ENCODE measurements around the gene RFTN1. TPM values are rescaled to one million over a fixed set of nuclear protein-coding genes. Genes with fewer than 3 reads are reported as not detected.

Gene RFTN1
- total and polyA plus RNA-seq, 2 donors from 2014 or later: 15.3 to 34.1 TPM

DNA sequence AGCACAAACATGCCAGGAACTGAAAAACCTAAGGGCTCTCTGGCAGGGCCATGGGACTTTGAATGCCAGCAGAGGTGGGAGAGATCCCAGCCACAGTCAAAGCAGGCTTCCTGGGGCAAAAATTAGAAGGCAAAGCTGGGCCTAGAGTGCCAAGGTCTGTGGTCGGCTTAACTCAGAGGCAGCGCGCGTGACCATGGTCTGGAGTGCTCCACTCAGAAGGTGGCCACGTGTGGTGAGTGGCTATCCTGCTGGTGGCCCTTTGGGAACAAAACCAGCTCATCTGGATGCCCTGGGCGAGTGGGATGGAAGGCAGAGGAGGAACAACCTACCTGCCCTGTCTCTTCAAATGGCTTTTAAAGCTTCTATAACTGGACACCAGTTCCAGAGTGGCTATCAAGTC, 185.4 kb downstream of the RFTN1 start:
- H3K27me3 ChIP-seq (ENCODE audit: control insufficient read depth, insufficient read depth, low read length): no peaks in the 10 kb centered on the region
- H3K9me3 ChIP-seq (ENCODE audit: control insufficient read depth in 2 of 3, insufficient read depth in 1 of 3, low read length in 3 of 3): peaks cover 0 to 6% (median 2%) of the 10 kb centered on the region in 3 donors
- TF ChIP-seq, protein P1, sequence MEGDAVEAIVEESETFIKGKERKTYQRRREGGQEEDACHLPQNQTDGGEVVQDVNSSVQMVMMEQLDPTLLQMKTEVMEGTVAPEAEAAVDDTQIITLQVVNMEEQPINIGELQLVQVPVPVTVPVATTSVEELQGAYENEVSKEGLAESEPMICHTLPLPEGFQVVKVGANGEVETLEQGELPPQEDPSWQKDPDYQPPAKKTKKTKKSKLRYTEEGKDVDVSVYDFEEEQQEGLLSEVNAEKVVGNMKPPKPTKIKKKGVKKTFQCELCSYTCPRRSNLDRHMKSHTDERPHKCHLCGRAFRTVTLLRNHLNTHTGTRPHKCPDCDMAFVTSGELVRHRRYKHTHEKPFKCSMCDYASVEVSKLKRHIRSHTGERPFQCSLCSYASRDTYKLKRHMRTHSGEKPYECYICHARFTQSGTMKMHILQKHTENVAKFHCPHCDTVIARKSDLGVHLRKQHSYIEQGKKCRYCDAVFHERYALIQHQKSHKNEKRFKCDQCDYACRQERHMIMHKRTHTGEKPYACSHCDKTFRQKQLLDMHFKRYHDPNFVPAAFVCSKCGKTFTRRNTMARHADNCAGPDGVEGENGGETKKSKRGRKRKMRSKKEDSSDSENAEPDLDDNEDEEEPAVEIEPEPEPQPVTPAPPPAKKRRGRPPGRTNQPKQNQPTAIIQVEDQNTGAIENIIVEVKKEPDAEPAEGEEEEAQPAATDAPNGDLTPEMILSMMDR (IDR thresholded peaks at IDR 0.05; ENCODE audit: borderline replicate concordance, extremely low read depth, insufficient read depth): no peak
- no peak overlapping the region for H3K27ac ChIP-seq (ENCODE audit: low read depth in 2 of 2, low read length in 2 of 2)
- H3K4me1 ChIP-seq (ENCODE audit: control insufficient read depth in 2 of 3, insufficient read depth in 2 of 3, low read depth in 1 of 3, low read length in 3 of 3): peaks cover 0 to 3% (median 0%) of the 10 kb centered on the region in 3 donors
- H3K36me3 ChIP-seq (ENCODE audit: control insufficient read depth in 2 of 3, insufficient read depth in 3 of 3, low read length in 3 of 3): peaks cover 2 to 25% (median 6%) of the 10 kb centered on the region in 3 donors
- no peak overlapping the region for H3K9ac ChIP-seq (ENCODE audit: low read length in 3 of 3)
- H3K4me3 ChIP-seq (ENCODE audit: low read length in 3 of 3): no peak overlapping the region
- DNase-seq: no peak
- no peak for FAIRE-seq
- intact Hi-C loops (cut with DNase I): no loop called here

DNA sequence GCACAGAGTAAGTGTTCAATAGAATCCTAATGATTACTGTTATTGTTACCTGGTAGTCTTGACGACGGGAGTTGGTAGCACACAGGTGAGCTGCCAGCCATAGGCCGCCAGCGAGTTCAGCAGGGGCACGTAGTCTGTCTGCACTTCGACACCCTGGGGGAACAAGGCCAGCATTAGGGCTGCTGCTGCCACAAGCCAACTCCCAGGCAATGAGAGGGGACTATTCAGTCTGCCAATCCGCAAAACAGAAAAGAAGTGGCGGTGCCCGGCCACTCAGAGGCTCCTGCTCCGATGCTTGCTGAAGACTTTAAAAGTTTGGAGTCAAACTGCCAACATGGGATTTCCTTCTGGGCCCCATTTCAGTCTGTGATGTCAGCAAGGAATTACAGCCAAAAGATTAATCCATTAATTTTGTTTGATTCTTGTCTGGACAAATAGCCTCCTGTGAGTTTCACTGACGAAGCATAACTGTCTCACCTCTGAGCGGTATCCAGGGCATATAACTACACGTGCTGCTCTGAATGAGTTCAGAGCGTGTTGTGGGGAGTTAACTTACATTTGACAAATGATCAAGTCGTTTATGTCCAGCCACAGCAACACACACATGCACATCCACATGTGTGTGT, 186.7 kb downstream of the RFTN1 start:
- DNase-seq (no peak), FAIRE-seq (no peak)
- Histone ChIP-seq H3K27ac (ENCODE audit: low read depth in 2 of 2, low read length in 2 of 2) (no peak overlapping the region), H3K27me3 (ENCODE audit: control insufficient read depth, insufficient read depth, low read length) (no peaks in the 10 kb centered on the region), H3K36me3 (ENCODE audit: control insufficient read depth in 2 of 3, insufficient read depth in 3 of 3, low read length in 3 of 3) (peaks cover 2 to 28% (median 8%) of the 10 kb centered on the region in 3 donors), H3K4me3 (ENCODE audit: low read length in 3 of 3) (no peak overlapping the region), H3K4me1 (ENCODE audit: control insufficient read depth in 2 of 3, insufficient read depth in 2 of 3, low read depth in 1 of 3, low read length in 3 of 3) (peaks cover 0 to 3% (median 0%) of the 10 kb centered on the region in 3 donors), H3K9ac (ENCODE audit: low read length in 3 of 3) (no peak overlapping the region), H3K9me3 (ENCODE audit: control insufficient read depth in 2 of 3, insufficient read depth in 1 of 3, low read length in 3 of 3) (peaks cover 0 to 6% (median 2%) of the 10 kb centered on the region in 3 donors)
- TF ChIP-seq, protein P1 (IDR thresholded peaks at IDR 0.05; ENCODE audit: borderline replicate concordance, extremely low read depth, insufficient read depth): no peak
- intact Hi-C loops (cut with DNase I): no loop called here

DNA sequence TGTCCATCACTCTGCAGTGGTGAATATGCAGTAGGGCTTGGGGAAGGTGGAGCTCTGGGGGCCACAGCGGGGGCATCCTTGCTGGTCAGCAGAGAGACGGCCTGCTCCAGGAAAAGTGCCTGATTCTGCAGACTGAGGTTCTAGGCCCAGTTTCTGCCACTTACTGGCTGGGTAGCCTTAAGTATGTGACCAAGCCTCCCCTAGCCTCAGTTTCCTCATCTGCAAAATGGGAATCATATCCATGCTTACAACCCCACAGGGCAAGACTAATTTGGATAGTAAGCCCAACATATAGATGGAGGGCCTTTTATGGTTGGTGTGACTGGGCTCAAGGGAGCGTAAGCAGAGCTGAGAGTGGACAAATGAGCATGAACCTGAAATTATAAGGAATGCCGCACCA, 187.6 kb downstream of the RFTN1 start:
- peaks cover 0 to 4% (median 0%) of the 10 kb centered on the region in 3 donors for H3K4me1 ChIP-seq (ENCODE audit: control insufficient read depth in 2 of 3, insufficient read depth in 2 of 3, low read depth in 1 of 3, low read length in 3 of 3)
- H3K36me3 ChIP-seq (ENCODE audit: control insufficient read depth in 2 of 3, insufficient read depth in 3 of 3, low read length in 3 of 3): peaks cover 2 to 29% (median 8%) of the 10 kb centered on the region in 3 donors
- no peak for DNase-seq
- no peaks in the 10 kb centered on the region for H3K9me3 ChIP-seq (ENCODE audit: control insufficient read depth in 2 of 3, insufficient read depth in 1 of 3, low read length in 3 of 3)
- intact Hi-C loops (cut with DNase I): no loop called here
- no peak for FAIRE-seq
- TF ChIP-seq, protein P1 (IDR thresholded peaks at IDR 0.05; ENCODE audit: borderline replicate concordance, extremely low read depth, insufficient read depth): no peak
- H3K27ac ChIP-seq (ENCODE audit: low read depth in 2 of 2, low read length in 2 of 2): no peak overlapping the region
- no peak overlapping the region for H3K4me3 ChIP-seq (ENCODE audit: low read length in 3 of 3)
- no peaks in the 10 kb centered on the region for H3K27me3 ChIP-seq (ENCODE audit: control insufficient read depth, insufficient read depth, low read length)
- no peak overlapping the region for H3K9ac ChIP-seq (ENCODE audit: low read length in 3 of 3)
